ENCODE results near the gene RTL10. TPM values are rescaled to one million over a fixed set of nuclear protein-coding genes. Genes with fewer than 3 reads are reported as not detected.
A peak's percentile ranks its signal among the peaks of the same experiment; 100 is the strongest.
"Not testable (repeated sequence)": the region's sequence is repeated elsewhere in the genome, so short reads cannot be mapped to it uniquely, and the experiment has no call there.

RTL10 gene
- total RNA-seq, 1 experiment from 2014 or later, result 7.1 TPM

- in situ Hi-C loops (cut with HindIII; ENCODE audit: low pct_unique_long_range_greater_than_20kb, low sequenced_read_pairs), result no loop called here
- DNase-seq (ENCODE audit: low read depth, low spot score), result no peak
Observed at GRCh38 chr22:19891317-19892256, 36.9 kb upstream of the RTL10 start.

- in situ Hi-C loops (cut with HindIII; ENCODE audit: low pct_unique_long_range_greater_than_20kb, low sequenced_read_pairs), result no loop called here
- no peak for DNase-seq (ENCODE audit: low read depth, low spot score)
Observed at GRCh38 chr22:19890502-19891316, 36.0 kb upstream of the RTL10 start.

- DNase-seq (ENCODE audit: low read depth, low spot score), result no peak
- in situ Hi-C loops (cut with HindIII; ENCODE audit: low pct_unique_long_range_greater_than_20kb, low sequenced_read_pairs), result no loop called here
Observed at GRCh38 chr22:19889951-19890350, 35.3 kb upstream of the RTL10 start.

- in situ Hi-C loops (cut with HindIII; ENCODE audit: low pct_unique_long_range_greater_than_20kb, low sequenced_read_pairs), result no loop called here
Observed at GRCh38 chr22:19888131-19888746, 33.6 kb upstream of the RTL10 start.

GRCh38 chr22:19887256-19887985 lies 32.7 kb upstream of the RTL10 start:
- in situ Hi-C loops (cut with HindIII; ENCODE audit: low pct_unique_long_range_greater_than_20kb, low sequenced_read_pairs), result no loop called here
- DNase-seq (ENCODE audit: low read depth, low spot score), result no peak

More at GRCh38 chr22:19888131-19888746, 33.6 kb upstream of the RTL10 start:
- DNase-seq (ENCODE audit: low read depth, low spot score), result no peak

GRCh38 chr22:19886605-19887255 lies 32.1 kb upstream of the RTL10 start:
- no peak for DNase-seq (ENCODE audit: low read depth, low spot score)
- in situ Hi-C loops (cut with HindIII; ENCODE audit: low pct_unique_long_range_greater_than_20kb, low sequenced_read_pairs), result no loop called here

GRCh38 chr22:19885841-19886592 lies 31.3 kb upstream of the RTL10 start:
- no peak for DNase-seq (ENCODE audit: low read depth, low spot score)
- in situ Hi-C loops (cut with HindIII; ENCODE audit: low pct_unique_long_range_greater_than_20kb, low sequenced_read_pairs), result no loop called here

GRCh38 chr22:19884954-19885751 lies 30.5 kb upstream of the RTL10 start:
- DNase-seq (ENCODE audit: low read depth, low spot score), result no peak
- in situ Hi-C loops (cut with HindIII; ENCODE audit: low pct_unique_long_range_greater_than_20kb, low sequenced_read_pairs), result no loop called here

- DNase-seq (ENCODE audit: low read depth, low spot score), result no peak
- in situ Hi-C loops (cut with HindIII; ENCODE audit: low pct_unique_long_range_greater_than_20kb, low sequenced_read_pairs), result no loop called here
Observed at GRCh38 chr22:19884161-19884953, 29.7 kb upstream of the RTL10 start.

GRCh38 chr22:19883446-19883845 lies 28.8 kb upstream of the RTL10 start:
- in situ Hi-C loops (cut with HindIII; ENCODE audit: low pct_unique_long_range_greater_than_20kb, low sequenced_read_pairs); DNase-seq (ENCODE audit: low read depth, low spot score): not testable (repeated sequence)

GRCh38 chr22:19882446-19883381 lies 28.0 kb upstream of the RTL10 start:
- in situ Hi-C loops (cut with HindIII; ENCODE audit: low pct_unique_long_range_greater_than_20kb, low sequenced_read_pairs), result no loop called here

GRCh38 chr22:19880786-19881569 lies 26.3 kb upstream of the RTL10 start:
- in situ Hi-C loops (cut with HindIII; ENCODE audit: low pct_unique_long_range_greater_than_20kb, low sequenced_read_pairs), result no loop called here
- peak; percentile 84 for DNase-seq (ENCODE audit: low read depth, low spot score)

More at GRCh38 chr22:19882446-19883381, 28.0 kb upstream of the RTL10 start:
- no peak for DNase-seq (ENCODE audit: low read depth, low spot score)
